ENCODE results near the gene CUTC. TPM values are rescaled to one million over a fixed set of nuclear protein-coding genes. Genes with fewer than 3 reads are reported as not detected.

The CUTC gene
- total RNA-seq = 12.3 and 12.8 TPM in 2 replicates

GRCh38 chr10:99732033-99732842, at the start of gene CUTC, which contains the start of gene COX15:
Gene CUTC (plus strand): TSS chr10:99732234. CDS start chr10:99732349, 115 bp downstream.
Gene COX15 (minus strand): TSS chr10:99732127. CDS start chr10:99732049, 78 bp downstream.

GRCh38 chr10:99782447-99783286, 50.6 kb downstream of the CUTC start, which contains the start of gene ABCC2:
Gene ABCC2 (plus strand): TSS chr10:99782640. CDS start chr10:99782845, 205 bp downstream.

Other genes starting within 250 kb of the CUTC start
- not detected in 2 replicates for gene NKX2-3, start 199.3 kb upstream of the CUTC start, total RNA-seq
- 4.0 and 7.1 TPM in 2 replicates for gene SLC25A28, start 111.8 kb upstream of the CUTC start, total RNA-seq
- 7.1 and 7.4 TPM in 2 replicates for gene ENTPD7, start 72.7 kb upstream of the CUTC start, total RNA-seq
- 24.4 and 25.7 TPM in 2 replicates for gene COX15, start 107 bp upstream of the CUTC start, total RNA-seq
- gene ABCC2, start 50.4 kb downstream of the CUTC start, total RNA-seq = under 0.01 and 0.17 TPM in 2 replicates